MM.1S (cell line): ENCODE measurements around the gene MTCL1.

Experiments
- DNase-seq: peaks from one replicate; pipeline ENCODE4 v3.0.0-alpha.2; 2015
- H2AFZ ChIP-seq: fragments of 300-600 bp; sonication (generic); 2 replicates; pipeline ENCODE4 v1.6.0; 2016; ENCODE audit warnings: antibody characterized with exemption, low read length
- H3F3A ChIP-seq: fragments of 300-600 bp; sonication (generic); 2 replicates; pipeline ENCODE4 v1.6.1; 2016; ENCODE audit warnings: mild to moderate bottlenecking, antibody characterized with exemption, low read length, moderate library complexity, mixed read lengths; ENCODE audit not compliant: insufficient read depth
- H3K27ac ChIP-seq: fragments of 300-600 bp; sonication (generic); 2 replicates; pipeline ENCODE4 v1.5.1; 2016; ENCODE audit warnings: mild to moderate bottlenecking, low read length
- H3K27me3 ChIP-seq: fragments of 300-600 bp; sonication (generic); replicated peaks from 2 replicates; pipeline ENCODE4 v1.6.0; 2016; ENCODE audit warnings: low read length; ENCODE audit not compliant: insufficient read depth
- H3K36me3 ChIP-seq: fragments of 300-600 bp; sonication (generic); replicated peaks from 2 replicates; pipeline ENCODE4 v1.6.1; 2016; ENCODE audit warnings: mild to moderate bottlenecking, low read length, mixed read lengths; ENCODE audit not compliant: insufficient read depth
- H3K4me1 ChIP-seq: fragments of 300-600 bp; sonication (generic); 2 replicates; pipeline ENCODE4 v1.6.1; 2016; ENCODE audit warnings: low read length, mixed read lengths
- H3K4me2 ChIP-seq: fragments of 300-600 bp; sonication (generic); 2 replicates; pipeline ENCODE4 v1.6.0; 2016; ENCODE audit warnings: low read depth, low read length
- H3K4me3 ChIP-seq: fragments of 300-600 bp; sonication (generic); 2 replicates; pipeline ENCODE4 v1.5.1; 2016; ENCODE audit warnings: low read length, mixed read lengths
- H3K79me2 ChIP-seq: fragments of 300-600 bp; sonication (generic); 2 replicates; pipeline ENCODE4 v1.6.1; 2016; ENCODE audit warnings: mixed run types, low read length, mixed read lengths
- H3K9ac ChIP-seq: fragments of 300-600 bp; sonication (generic); 2 replicates; pipeline ENCODE4 v1.6.1; 2016; ENCODE audit warnings: low read length, mixed read lengths
- H3K9me2 ChIP-seq: fragments of 300-600 bp; sonication (generic); replicated peaks from 2 replicates; pipeline ENCODE4 v1.6.1; 2016; ENCODE audit warnings: mild to moderate bottlenecking, low read length, mixed read lengths; ENCODE audit not compliant: insufficient read depth
- H3K9me3 ChIP-seq: fragments of 300-600 bp; sonication (generic); replicated peaks from 2 replicates; pipeline ENCODE4 v1.6.1; 2016; ENCODE audit warnings: mild to moderate bottlenecking, low read length, mixed read lengths; ENCODE audit not compliant: insufficient read depth
- H4K20me1 ChIP-seq: fragments of 300-600 bp; sonication (generic); 2 replicates; pipeline ENCODE4 v1.6.1; 2016; ENCODE audit warnings: mild to moderate bottlenecking, low read length, moderate library complexity, mixed read lengths; ENCODE audit not compliant: insufficient read depth
- CTCF ChIP-seq: fragments of 300-600 bp; sonication (generic); IDR thresholded peaks from 2 replicates; pipeline ENCODE4 v1.5.1; 2016; ENCODE audit warnings: antibody characterized with exemption, low read length, mixed read lengths
- EZH2 ChIP-seq: fragments of 300-600 bp; sonication (generic); optimal IDR thresholded peaks from 2 replicates; pipeline ENCODE3; 2017; ENCODE audit warnings: low read depth, mild to moderate bottlenecking, antibody characterized with exemption, low read length, mixed read lengths
- EZH2phosphoT487 ChIP-seq: fragments of 300-600 bp; sonication (generic); IDR thresholded peaks from 2 replicates; pipeline ENCODE4 v1.6.1; 2018; ENCODE audit warnings: antibody characterized with exemption, low read length

Gene MTCL1

GRCh38 chr18:8783335-8783993 is 78.1 kb downstream of the MTCL1 start:
- Histone ChIP-seq H3K9ac (no peak overlapping the region), H3K27ac (no peak overlapping the region), H3K79me2 (no peaks in the 10 kb centered on the region), H4K20me1 (no peaks in the 10 kb centered on the region), H3K36me3 (peaks cover 3% of the 10 kb centered on the region; the same call in 1 of the 2 replicates), H3K9me3 (no peaks in the 10 kb centered on the region), H3K4me3 (no peak overlapping the region), H2AFZ (no peak overlapping the region), H3K4me1 (no peaks in the 10 kb centered on the region), H3K4me2 (no peak overlapping the region), H3K9me2 (no peaks in the 10 kb centered on the region), H3K27me3 (no peaks in the 10 kb centered on the region), H3F3A (no peaks in the 10 kb centered on the region)
- TF ChIP-seq CTCF (no peak), EZH2phosphoT487 (no peak), EZH2 (no peak)
- no peak for DNase-seq

GRCh38 chr18:8783994-8784530 is 78.7 kb downstream of the MTCL1 start:
- Histone ChIP-seq H3K9ac (no peak overlapping the region), H3K27me3 (no peaks in the 10 kb centered on the region)

GRCh38 chr18:8785261-8785660 is 79.9 kb downstream of the MTCL1 start:
- no peak for DNase-seq
- Histone ChIP-seq H4K20me1 (no peaks in the 10 kb centered on the region), H3F3A (no peaks in the 10 kb centered on the region), H2AFZ (no peak overlapping the region), H3K9me3 (no peaks in the 10 kb centered on the region), H3K27me3 (no peaks in the 10 kb centered on the region), H3K27ac (no peak overlapping the region), H3K4me3 (no peak overlapping the region), H3K4me2 (no peak overlapping the region), H3K79me2 (no peaks in the 10 kb centered on the region), H3K4me1 (no peaks in the 10 kb centered on the region), H3K9ac (no peak overlapping the region), H3K9me2 (no peaks in the 10 kb centered on the region), H3K36me3 (no peaks in the 10 kb centered on the region)
- TF ChIP-seq EZH2, result no peak
- TF ChIP-seq EZH2phosphoT487, result no peak
- no peak for TF ChIP-seq CTCF

More at GRCh38 chr18:8783994-8784530, 78.7 kb downstream of the MTCL1 start:
- no peak for TF ChIP-seq EZH2
- H3K4me1 ChIP-seq, result no peaks in the 10 kb centered on the region
- no peaks in the 10 kb centered on the region for H3K79me2 ChIP-seq
- H3K9me3 ChIP-seq, result no peaks in the 10 kb centered on the region
- peaks cover 3% of the 10 kb centered on the region; the same call in 1 of the 2 replicates for H3K36me3 ChIP-seq
- no peak for DNase-seq
- no peak overlapping the region for H3K4me2 ChIP-seq
- H3K9me2 ChIP-seq, result no peaks in the 10 kb centered on the region
- H3K27ac ChIP-seq, result no peak overlapping the region
- H3K4me3 ChIP-seq, result no peak overlapping the region
- no peaks in the 10 kb centered on the region for H3F3A ChIP-seq
- H4K20me1 ChIP-seq, result no peaks in the 10 kb centered on the region
- no peak overlapping the region for H2AFZ ChIP-seq

GRCh38 chr18:8785855-8786482 is 80.6 kb downstream of the MTCL1 start:
- Histone ChIP-seq H3K36me3 (no peaks in the 10 kb centered on the region), H3K4me1 (no peaks in the 10 kb centered on the region), H3K4me2 (no peak overlapping the region), H3K9me2 (no peaks in the 10 kb centered on the region), H3K9ac (no peak overlapping the region), H3K9me3 (no peaks in the 10 kb centered on the region), H3K79me2 (no peaks in the 10 kb centered on the region), H3K4me3 (no peak overlapping the region), H3K27ac (no peak overlapping the region), H3F3A (no peaks in the 10 kb centered on the region), H4K20me1 (no peaks in the 10 kb centered on the region), H3K27me3 (no peaks in the 10 kb centered on the region), H2AFZ (no peak overlapping the region)
- TF ChIP-seq EZH2, result no peak
- no peak for TF ChIP-seq EZH2phosphoT487
- no peak for TF ChIP-seq CTCF
- no peak for DNase-seq
